ENCODE results near the gene SCUBE1.

DNA sequence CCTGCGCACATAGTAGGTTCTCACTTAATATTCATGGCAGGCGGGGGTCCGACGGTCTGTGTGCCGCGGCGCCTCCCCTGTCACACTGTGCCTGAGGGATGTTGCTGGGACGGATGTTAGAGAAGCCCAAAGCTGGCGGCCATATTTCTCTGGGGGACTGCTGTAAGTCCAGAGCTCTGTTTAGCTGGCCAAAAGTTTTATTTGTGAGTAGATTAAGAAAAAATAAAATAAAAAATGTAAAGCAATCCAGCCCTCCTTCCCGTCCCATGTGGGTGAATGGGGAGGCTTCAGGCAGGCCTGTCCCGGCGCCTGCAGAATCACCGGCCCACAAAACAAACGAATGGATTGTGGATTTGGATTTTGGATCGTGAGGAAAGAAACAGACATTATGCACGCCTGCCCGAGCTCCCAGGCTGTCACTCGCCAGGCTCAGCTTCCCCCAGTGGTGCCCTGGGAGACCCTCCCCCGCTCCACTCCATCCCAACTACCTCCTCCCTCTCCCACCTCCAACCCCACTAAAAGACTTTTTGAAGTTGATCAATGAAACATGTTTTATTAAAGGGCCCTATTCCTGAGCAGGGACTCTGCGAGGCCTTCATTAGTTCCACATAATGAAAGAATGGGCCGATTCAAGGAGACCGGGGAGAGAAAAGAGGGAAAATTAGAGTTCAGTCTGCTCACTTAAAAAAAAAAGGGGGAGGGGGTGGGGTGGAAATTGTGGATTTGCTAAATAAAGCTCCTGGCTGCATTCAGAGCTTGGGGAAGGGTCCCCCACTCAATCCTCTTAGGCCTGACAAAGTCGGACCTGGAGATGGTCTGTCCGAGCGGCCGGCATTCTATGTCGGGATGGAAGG lies 20.4 kb upstream of the SCUBE1 start:
- TF ChIP-seq, protein P1, sequence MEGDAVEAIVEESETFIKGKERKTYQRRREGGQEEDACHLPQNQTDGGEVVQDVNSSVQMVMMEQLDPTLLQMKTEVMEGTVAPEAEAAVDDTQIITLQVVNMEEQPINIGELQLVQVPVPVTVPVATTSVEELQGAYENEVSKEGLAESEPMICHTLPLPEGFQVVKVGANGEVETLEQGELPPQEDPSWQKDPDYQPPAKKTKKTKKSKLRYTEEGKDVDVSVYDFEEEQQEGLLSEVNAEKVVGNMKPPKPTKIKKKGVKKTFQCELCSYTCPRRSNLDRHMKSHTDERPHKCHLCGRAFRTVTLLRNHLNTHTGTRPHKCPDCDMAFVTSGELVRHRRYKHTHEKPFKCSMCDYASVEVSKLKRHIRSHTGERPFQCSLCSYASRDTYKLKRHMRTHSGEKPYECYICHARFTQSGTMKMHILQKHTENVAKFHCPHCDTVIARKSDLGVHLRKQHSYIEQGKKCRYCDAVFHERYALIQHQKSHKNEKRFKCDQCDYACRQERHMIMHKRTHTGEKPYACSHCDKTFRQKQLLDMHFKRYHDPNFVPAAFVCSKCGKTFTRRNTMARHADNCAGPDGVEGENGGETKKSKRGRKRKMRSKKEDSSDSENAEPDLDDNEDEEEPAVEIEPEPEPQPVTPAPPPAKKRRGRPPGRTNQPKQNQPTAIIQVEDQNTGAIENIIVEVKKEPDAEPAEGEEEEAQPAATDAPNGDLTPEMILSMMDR (IDR thresholded peaks at IDR 0.05): no peak
- no peak for TF ChIP-seq POLR2A (IDR thresholded peaks at IDR 0.05)
